OCI-LY7 (cell line): ENCODE measurements around the gene PDZRN3. TPM values are rescaled to one million over a fixed set of nuclear protein-coding genes. Genes with fewer than 3 reads are reported as not detected.

ENCODE experiments used
- BruUV-seq: library from RNA; stranded (reverse); fragments of 400-500 nt; replicated peaks from 2 replicates; lab custom pipeline; 2021; lab: Mats Ljungman, UMichigan
- CTCF ChIA-PET: fragments of 300-600 bp; sonication (Branson Sonifier 250); formaldehyde crosslinking; loops from one replicate; lab custom pipeline; 2022; ENCODE audit warnings: antibody characterized with exemption; ENCODE audit not compliant: unreplicated experiment; lab: Charles Lee
- POLR2A ChIA-PET: fragments of 300-600 bp; sonication (Branson Sonifier 250); formaldehyde crosslinking; loops from one replicate; lab custom pipeline; 2022; ENCODE audit warnings: antibody characterized with exemption; lab: Charles Lee
- DNase-seq: peaks from one replicate; pipeline ENCODE4 v3.0.0-alpha.2; 2015; ENCODE audit warnings: low spot score
- H2AFZ ChIP-seq: fragments of 200-600 bp; sonication (generic), shearing (Covaris generic); 2 replicates; pipeline ENCODE4 v1.6.1; 2014; ENCODE audit warnings: mild to moderate bottlenecking, antibody characterized with exemption, low read length, moderate library complexity
- H3K27ac ChIP-seq: fragments of 200-600 bp; sonication (generic); 2 replicates; pipeline ENCODE4 v1.5.1; 2014; ENCODE audit warnings: mixed run types, low read depth, mild to moderate bottlenecking, moderate library complexity, low read length, inconsistent platforms; ENCODE audit not compliant: poor library complexity, severe bottlenecking
- H3K36me3 ChIP-seq: fragments of 200-600 bp; sonication (generic); 2 replicates; pipeline ENCODE4 v1.6.1; 2014; ENCODE audit warnings: mild to moderate bottlenecking, antibody characterized with exemption, low read length, moderate library complexity, mixed read lengths; ENCODE audit not compliant: insufficient read depth
- H3K4me1 ChIP-seq: fragments of 200-600 bp; sonication (generic); 2 replicates; pipeline ENCODE4 v1.5.1; 2014; ENCODE audit warnings: mild to moderate bottlenecking, low read length; ENCODE audit not compliant: insufficient read depth, poor library complexity, severe bottlenecking
- H3K4me2 ChIP-seq: fragments of 200-600 bp; sonication (generic); 2 replicates; pipeline ENCODE4 v1.6.1; 2014; ENCODE audit warnings: mild to moderate bottlenecking, low read length
- H3K4me3 ChIP-seq: fragments of 200-600 bp; sonication (generic); 2 replicates; pipeline ENCODE4 v1.5.1; 2014; ENCODE audit warnings: mild to moderate bottlenecking, low read depth, low read length; ENCODE audit not compliant: poor library complexity, severe bottlenecking
- H3K79me2 ChIP-seq: fragments of 200-600 bp; sonication (generic); 2 replicates; pipeline ENCODE4 v1.6.1; 2016; ENCODE audit warnings: low read depth, mild to moderate bottlenecking, low read length, moderate library complexity, mixed read lengths; ENCODE audit not compliant: insufficient read depth
- H3K9me2 ChIP-seq: fragments of 200-600 bp; sonication (generic); 2 replicates; pipeline ENCODE4 v1.6.1; 2016; ENCODE audit warnings: mild to moderate bottlenecking, low read length, mixed read lengths; ENCODE audit not compliant: insufficient read depth
- H3K9me3 ChIP-seq: fragments of 200-600 bp; sonication (generic); 2 replicates; pipeline ENCODE4 v1.6.1; 2014; ENCODE audit warnings: mild to moderate bottlenecking, mixed run types, low read length, mixed read lengths
- H4K20me1 ChIP-seq: fragments of 200-600 bp; sonication (generic); 2 replicates; pipeline ENCODE4 v1.6.1; 2014; ENCODE audit warnings: mild to moderate bottlenecking, antibody characterized with exemption, low read length, moderate library complexity, mixed read lengths; ENCODE audit not compliant: insufficient read depth
- CTCF ChIP-seq: fragments of 200-600 bp; sonication (generic); conservative IDR thresholded peaks from 2 replicates; pipeline ENCODE4 v1.5.1; 2014; ENCODE audit warnings: mild to moderate bottlenecking, antibody characterized with exemption, low read length, moderate library complexity, mixed read lengths
- EZH2phosphoT487 ChIP-seq: fragments of 200-600 bp; sonication (generic); IDR thresholded peaks from 2 replicates; pipeline ENCODE4 v1.6.1; 2018; ENCODE audit warnings: low read depth, borderline replicate concordance, mild to moderate bottlenecking, mixed run types, antibody characterized with exemption, low read length, moderate library complexity, mixed read lengths
- intact Hi-C: fragments of 100-400 bp; cut with micrococcal nuclease; formaldehyde crosslinking; loops from one replicate; pipeline ENCODE4 v1.10.0; 2022; ENCODE audit not compliant: unreplicated experiment
- total RNA-seq, 2 experiments: library from RNA; depleted of rRNA in 1 of 2; stranded (reverse); fragments of >200 nt in 1 of 2; shearing (Covaris generic) in 1 of 2; gene quantifications; 2 replicates each; pipeline ENCODE4 v1.2.3, GENCODE V29; 2014 to 2022

The PDZRN3 gene
- total RNA-seq, 2 experiments from 2014 or later, result 0.95 TPM; not detected in 1

GRCh38 chr3:73664389-73664788, 39.6 kb upstream of the PDZRN3 start:
- intact Hi-C loops, result no loop called here
- ChIA-PET POLR2A (interaction anchor here (0.7 kb wide), 1 partner anchor 368 kb away, joined by 3 read pairs; no protein-coding TSS in a partner anchor), CTCF (no interaction called here)
- BruUV-seq, result no TSS peak
- no peak for DNase-seq
- no peak overlapping the region for H3K4me3 ChIP-seq
- no peak overlapping the region for H3K4me2 ChIP-seq
- no peaks in the 10 kb centered on the region for H4K20me1 ChIP-seq
- no peaks in the 10 kb centered on the region for H3K36me3 ChIP-seq
- H3K79me2 ChIP-seq, result no peaks in the 10 kb centered on the region
- TF ChIP-seq EZH2phosphoT487, result no peak
- TF ChIP-seq CTCF, result no peak
- no peaks in the 10 kb centered on the region for H3K9me3 ChIP-seq
- H3K4me1 ChIP-seq, result no peaks in the 10 kb centered on the region
- no peak overlapping the region for H2AFZ ChIP-seq
- no peak overlapping the region for H3K27ac ChIP-seq
- H3K9me2 ChIP-seq, result no peaks in the 10 kb centered on the region

- H3K9me2 ChIP-seq, result no peaks in the 10 kb centered on the region; the same call in 1 of the 2 replicates
- no peak overlapping the region for H3K4me3 ChIP-seq
- H3K4me2 ChIP-seq, result no peak overlapping the region
- intact Hi-C loops, result no loop called here
- H3K79me2 ChIP-seq, result no peaks in the 10 kb centered on the region
- no TSS peak for BruUV-seq
- H3K36me3 ChIP-seq, result no peaks in the 10 kb centered on the region
- POLR2A ChIA-PET, result no interaction called here
- H3K27ac ChIP-seq, result no peak overlapping the region
- H3K9me3 ChIP-seq, result no peaks in the 10 kb centered on the region
- no peak for TF ChIP-seq EZH2phosphoT487
- no peak for TF ChIP-seq CTCF
- CTCF ChIA-PET, result no interaction called here
- no peaks in the 10 kb centered on the region for H3K4me1 ChIP-seq
- DNase-seq, result no peak
- no peaks in the 10 kb centered on the region for H4K20me1 ChIP-seq
- no peak overlapping the region for H2AFZ ChIP-seq
These were observed 38.8 kb upstream of the PDZRN3 start for GRCh38 chr3:73663495-73663894.

GRCh38 chr3:73661265-73661664, 36.5 kb upstream of the PDZRN3 start:
- Histone ChIP-seq H2AFZ (no peak overlapping the region), H3K4me3 (no peak overlapping the region), H3K4me2 (no peak overlapping the region), H4K20me1 (no peaks in the 10 kb centered on the region), H3K4me1 (no peaks in the 10 kb centered on the region), H3K36me3 (no peaks in the 10 kb centered on the region), H3K9me3 (no peaks in the 10 kb centered on the region), H3K79me2 (no peaks in the 10 kb centered on the region), H3K27ac (no peak overlapping the region), H3K9me2 (no peaks in the 10 kb centered on the region; the same call in 1 of the 2 replicates)
- TF ChIP-seq EZH2phosphoT487 (no peak), CTCF (no peak)
- no TSS peak for BruUV-seq
- ChIA-PET POLR2A (no interaction called here), CTCF (no interaction called here)
- intact Hi-C loops, result no loop called here
- DNase-seq, result no peak
